Neural cell (in vitro differentiated cells): ENCODE results near the gene STH.

Experiments used
- EZH2 ChIP-seq: fragments of 200-600, 300-800 bp; shearing (Covaris generic), sonication (generic); IDR thresholded peaks from 2 replicates; pipeline ENCODE4 v1.6.1; 2014; ENCODE audit warnings: antibody characterized with exemption, low read length, borderline replicate concordance, mild to moderate bottlenecking; ENCODE audit not compliant: insufficient read depth, poor library complexity, severe bottlenecking
- MXI1 ChIP-seq: fragments of 450-650 bp; conservative IDR thresholded peaks from 2 replicates; pipeline ENCODE4 v1.6.1; 2014; ENCODE audit warnings: antibody characterized with exemption, mild to moderate bottlenecking; ENCODE audit not compliant: poor library complexity, severe bottlenecking
- POLR2AphosphoS5 ChIP-seq: IDR thresholded peaks from 2 replicates; pipeline ENCODE4 v1.6.1; 2012
- RAD21 ChIP-seq: fragments of 450-650 bp; conservative IDR thresholded peaks from 2 replicates; pipeline ENCODE4 v1.6.1; 2014; ENCODE audit warnings: antibody characterized with exemption, mild to moderate bottlenecking, moderate library complexity
- SMC3 ChIP-seq: fragments of 450-650 bp; conservative IDR thresholded peaks from 2 replicates; pipeline ENCODE4 v1.6.1; 2014; ENCODE audit warnings: antibody characterized with exemption, mild to moderate bottlenecking, moderate library complexity; ENCODE audit not compliant: poor library complexity
- TAF1 ChIP-seq: IDR thresholded peaks from 2 replicates; pipeline ENCODE4 v1.6.1; 2012; ENCODE audit warnings: low read depth
- TF ChIP-seq, protein P1 (sequence below): fragments of 450-650 bp; IDR thresholded peaks from 2 replicates; pipeline ENCODE4 v1.5.1; 2014; ENCODE audit warnings: antibody characterized with exemption, mild to moderate bottlenecking, moderate library complexity; ENCODE audit not compliant: poor library complexity, severe bottlenecking

DNA sequence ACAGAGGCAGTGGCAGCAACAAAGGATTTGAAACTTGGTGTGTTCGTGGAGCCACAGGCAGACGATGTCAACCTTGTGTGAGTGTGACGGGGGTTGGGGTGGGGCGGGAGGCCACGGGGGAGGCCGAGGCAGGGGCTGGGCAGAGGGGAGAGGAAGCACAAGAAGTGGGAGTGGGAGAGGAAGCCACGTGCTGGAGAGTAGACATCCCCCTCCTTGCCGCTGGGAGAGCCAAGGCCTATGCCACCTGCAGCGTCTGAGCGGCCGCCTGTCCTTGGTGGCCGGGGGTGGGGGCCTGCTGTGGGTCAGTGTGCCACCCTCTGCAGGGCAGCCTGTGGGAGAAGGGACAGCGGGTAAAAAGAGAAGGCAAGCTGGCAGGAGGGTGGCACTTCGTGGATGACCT is 25.5 kb downstream of the STH start:
- TF ChIP-seq, protein P1, sequence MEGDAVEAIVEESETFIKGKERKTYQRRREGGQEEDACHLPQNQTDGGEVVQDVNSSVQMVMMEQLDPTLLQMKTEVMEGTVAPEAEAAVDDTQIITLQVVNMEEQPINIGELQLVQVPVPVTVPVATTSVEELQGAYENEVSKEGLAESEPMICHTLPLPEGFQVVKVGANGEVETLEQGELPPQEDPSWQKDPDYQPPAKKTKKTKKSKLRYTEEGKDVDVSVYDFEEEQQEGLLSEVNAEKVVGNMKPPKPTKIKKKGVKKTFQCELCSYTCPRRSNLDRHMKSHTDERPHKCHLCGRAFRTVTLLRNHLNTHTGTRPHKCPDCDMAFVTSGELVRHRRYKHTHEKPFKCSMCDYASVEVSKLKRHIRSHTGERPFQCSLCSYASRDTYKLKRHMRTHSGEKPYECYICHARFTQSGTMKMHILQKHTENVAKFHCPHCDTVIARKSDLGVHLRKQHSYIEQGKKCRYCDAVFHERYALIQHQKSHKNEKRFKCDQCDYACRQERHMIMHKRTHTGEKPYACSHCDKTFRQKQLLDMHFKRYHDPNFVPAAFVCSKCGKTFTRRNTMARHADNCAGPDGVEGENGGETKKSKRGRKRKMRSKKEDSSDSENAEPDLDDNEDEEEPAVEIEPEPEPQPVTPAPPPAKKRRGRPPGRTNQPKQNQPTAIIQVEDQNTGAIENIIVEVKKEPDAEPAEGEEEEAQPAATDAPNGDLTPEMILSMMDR = no peak
- TF ChIP-seq POLR2AphosphoS5 (no peak), EZH2 (no peak), SMC3 (no peak), RAD21 (no peak), MXI1 (no peak), TAF1 (no peak)
